Glomerular endothelial cell (primary cell): ENCODE measurements around the gene GRIK3. TPM values are rescaled to one million over a fixed set of nuclear protein-coding genes. Genes with fewer than 3 reads are reported as not detected.

Experiments used
- DNase-seq: peaks from one replicate; pipeline ENCODE4 v3.0.0-alpha.2; 2011; ENCODE audit warnings: low read depth, low spot score; ENCODE audit errors: extremely low read depth
- total RNA-seq: library from RNA; depleted of rRNA; stranded (reverse); fragments of >200 nt; gene quantifications from 2 replicates; pipeline ENCODE4 v1.2.3, GENCODE V29; 2015

GRIK3 gene
- total RNA-seq, 1 donor from 2014 or later: not detected

DNA sequence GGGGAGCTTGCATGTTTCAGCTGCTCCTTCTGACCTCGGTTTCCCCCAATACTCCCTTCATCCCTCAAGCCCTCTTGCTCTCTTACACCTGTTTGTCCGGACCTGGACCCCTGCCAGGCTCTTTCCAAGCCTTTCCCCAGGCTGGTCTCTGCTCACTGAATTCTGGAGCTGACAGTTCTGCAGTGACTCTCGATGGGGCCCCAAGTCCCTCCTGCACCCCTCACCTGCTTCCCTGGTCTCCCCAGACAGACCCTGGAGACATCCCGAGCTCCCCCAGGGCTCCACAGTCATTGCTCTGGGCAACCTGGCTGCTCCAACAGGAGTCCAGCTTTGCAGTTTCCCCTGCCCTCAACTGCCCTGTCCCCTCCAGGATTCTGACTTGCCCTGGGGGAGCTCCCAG lies 198.6 kb downstream of the GRIK3 start:
- DNase-seq: no peak

GRCh38 chr1:36835017-36835695 lies 199.2 kb downstream of the GRIK3 start:
- DNase-seq: no peak

GRCh38 chr1:36834586-36834985 lies 199.7 kb downstream of the GRIK3 start:
- DNase-seq: no peak

DNA sequence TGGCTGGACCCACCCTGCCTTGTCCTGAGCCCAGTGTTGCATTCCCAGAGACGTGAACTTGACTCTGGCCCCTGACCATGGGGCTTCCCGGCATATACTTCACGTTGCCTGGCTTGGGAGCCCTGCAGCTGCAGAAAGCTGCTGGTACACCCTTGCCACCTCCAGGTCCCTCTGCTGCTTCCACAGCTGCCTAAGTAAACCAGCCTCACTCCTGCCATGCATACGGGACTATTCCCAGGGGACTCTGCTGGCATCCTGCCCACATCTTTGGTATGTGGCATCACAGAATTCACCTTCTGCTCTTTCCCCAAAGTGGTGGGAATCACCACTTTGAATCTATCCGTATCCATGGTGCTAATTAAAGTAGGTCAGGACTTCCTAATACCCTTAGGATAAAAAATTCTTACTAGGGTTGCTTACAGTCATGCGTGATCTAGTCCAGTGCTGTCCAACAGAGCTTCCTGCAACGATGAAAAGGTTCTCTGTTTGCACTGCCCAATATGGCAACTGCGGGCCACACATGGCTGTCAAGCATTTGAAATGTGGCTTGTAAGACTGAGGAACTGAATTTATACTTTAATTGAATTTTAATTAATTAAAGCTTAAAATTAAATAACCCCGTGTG lies 203.0 kb downstream of the GRIK3 start:
- DNase-seq: no peak

- DNase-seq: no peak
Observed at GRCh38 chr1:36829961-36830360, 204.4 kb downstream of the GRIK3 start.

DNA sequence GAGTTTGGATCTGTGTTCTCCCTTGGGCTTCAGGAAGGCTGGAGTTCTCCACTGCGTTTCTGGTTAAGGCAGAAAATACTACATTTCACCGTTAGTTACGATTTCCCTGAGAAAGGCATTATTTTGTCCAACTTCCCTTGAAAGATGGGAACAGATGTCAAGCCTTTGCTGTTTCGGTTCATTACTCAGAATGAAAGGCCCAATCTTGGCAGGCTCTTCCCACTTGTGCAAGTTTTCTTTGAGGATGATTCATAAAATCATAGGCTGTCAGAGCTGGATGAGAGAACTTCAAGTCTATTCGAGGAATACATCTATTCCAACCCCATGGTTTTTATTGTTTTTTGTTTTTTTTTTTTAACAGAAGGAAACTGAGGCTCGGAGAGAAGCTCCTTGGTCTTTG lies 205.2 kb downstream of the GRIK3 start:
- no peak for DNase-seq

DNA sequence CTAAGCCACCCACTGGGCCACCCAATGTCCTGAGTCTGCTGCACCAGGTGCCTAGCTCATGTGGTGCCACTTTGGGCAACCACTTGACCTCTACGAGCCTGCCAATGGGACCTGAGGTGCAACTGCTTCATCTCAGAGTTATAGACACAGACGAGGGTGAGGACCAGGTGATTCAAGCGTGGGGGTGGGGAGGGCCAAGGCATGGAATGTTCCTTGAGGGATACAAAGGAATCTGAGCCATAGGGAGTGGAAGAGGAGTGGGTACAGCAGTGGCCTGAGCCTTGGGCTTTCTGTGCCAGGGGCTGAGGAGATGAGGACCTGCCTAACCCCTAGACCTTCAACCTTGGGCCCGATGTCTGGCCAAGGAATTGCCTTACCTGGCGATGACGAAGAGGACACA lies 209.1 kb downstream of the GRIK3 start:
- DNase-seq: no peak

- no peak for DNase-seq
Observed at GRCh38 chr1:36824390-36824861, 209.9 kb downstream of the GRIK3 start.

- DNase-seq: no peak
Observed at GRCh38 chr1:36822648-36823047, 211.7 kb downstream of the GRIK3 start.

DNA sequence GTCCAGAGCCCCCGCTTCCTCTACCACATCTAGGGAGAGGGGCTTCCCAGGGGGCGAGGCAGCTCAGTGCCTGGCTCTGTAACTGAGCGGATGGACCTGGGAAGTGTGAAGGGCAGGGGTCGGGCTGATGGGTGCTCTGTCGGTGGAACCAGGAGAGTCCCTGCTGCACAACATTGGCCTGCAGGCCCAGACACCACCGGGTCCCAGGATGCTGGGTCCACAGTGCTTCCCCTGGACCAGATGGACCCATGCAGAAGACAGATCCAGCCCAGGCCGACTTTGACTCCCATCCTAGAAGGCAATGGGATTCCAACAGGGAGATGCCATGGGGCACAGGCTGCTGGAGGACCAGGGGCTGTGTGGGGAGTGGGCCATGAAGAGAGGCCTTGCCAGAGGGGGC lies 212.9 kb downstream of the GRIK3 start:
- no peak for DNase-seq

DNA sequence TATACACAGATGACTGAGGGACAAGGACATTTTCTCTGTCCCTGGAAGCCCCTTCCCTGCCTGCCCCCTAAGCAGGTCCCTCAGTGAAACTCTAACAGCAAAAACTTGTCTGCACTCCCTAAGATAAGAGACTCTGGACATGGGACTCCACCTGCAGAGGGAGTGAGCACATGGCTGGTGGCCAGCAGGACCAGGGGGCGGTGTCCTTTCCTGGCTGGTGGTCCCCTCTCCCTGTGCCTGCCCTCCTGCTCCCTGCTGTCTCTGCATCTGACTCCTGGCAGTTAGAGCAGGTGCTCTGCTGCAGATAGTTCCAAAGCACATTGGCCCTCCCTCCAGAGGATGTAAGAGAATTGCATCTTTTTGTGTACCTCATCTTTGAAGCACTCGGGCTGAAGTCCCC lies 215.5 kb downstream of the GRIK3 start:
- no peak for DNase-seq

- no peak for DNase-seq
Observed at GRCh38 chr1:36816348-36816747, 218.0 kb downstream of the GRIK3 start.

GRCh38 chr1:36814774-36815173 lies 219.5 kb downstream of the GRIK3 start:
- DNase-seq: no peak

DNA sequence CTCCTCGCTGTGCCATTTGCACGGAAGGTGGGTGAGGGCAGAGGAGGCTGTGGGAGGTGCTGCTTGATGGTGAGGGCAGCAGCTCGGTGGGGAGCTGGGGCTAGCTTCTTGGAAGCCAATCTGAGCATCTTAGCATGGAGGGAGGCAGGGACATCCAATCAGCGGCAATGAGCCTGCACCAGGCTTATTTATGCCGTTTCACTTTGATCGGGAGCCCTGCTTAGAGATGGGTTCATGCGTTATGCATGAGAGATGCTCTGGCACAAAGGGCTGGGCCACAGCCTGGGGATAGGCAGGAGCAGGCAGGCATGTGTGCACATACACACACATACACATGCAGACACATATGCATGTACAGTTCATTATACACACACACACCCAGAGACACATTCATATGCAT lies 220.2 kb downstream of the GRIK3 start:
- DNase-seq: no peak

- no peak for DNase-seq
Observed at GRCh38 chr1:36807262-36807661, 227.1 kb downstream of the GRIK3 start.

- DNase-seq: peak; percentile 41
Observed at GRCh38 chr1:36805979-36806640, 228.2 kb downstream of the GRIK3 start.

DNA sequence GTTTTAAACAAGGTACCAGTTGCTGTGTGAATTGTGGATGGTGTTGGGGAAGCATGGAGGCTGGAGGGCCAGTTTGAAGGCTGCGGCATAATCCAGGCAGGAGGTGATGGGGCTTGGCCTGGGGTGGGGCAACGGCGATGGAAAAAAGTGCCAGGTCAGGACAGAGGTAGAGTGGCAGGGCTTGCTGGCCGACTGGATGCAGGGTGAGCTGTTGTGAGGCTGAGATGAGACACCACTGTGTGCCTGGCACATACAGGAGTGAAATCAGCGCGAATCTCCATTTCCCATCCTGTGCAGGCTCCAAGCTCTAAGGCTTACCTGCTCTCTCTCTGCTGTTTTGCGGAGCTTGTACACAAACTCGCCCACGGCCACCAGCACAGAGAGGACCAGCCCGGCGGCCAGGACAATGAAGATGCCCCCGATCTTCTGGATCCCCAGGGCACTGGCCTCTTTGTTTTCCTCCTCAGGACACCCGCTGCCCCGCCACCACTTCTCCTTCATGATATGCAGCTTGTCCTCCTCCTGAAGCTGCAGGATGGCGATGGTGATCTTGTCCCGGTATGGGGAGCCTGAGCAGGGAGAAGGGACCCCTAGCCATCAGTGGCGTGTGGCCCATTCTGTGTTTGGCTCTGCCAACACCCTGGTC lies 229.5 kb downstream of the GRIK3 start:
- no peak for DNase-seq

GRCh38 chr1:36803868-36804570 lies 230.3 kb downstream of the GRIK3 start:
- DNase-seq: no peak

GRCh38 chr1:36802018-36802417 lies 232.3 kb downstream of the GRIK3 start:
- no peak for DNase-seq

DNA sequence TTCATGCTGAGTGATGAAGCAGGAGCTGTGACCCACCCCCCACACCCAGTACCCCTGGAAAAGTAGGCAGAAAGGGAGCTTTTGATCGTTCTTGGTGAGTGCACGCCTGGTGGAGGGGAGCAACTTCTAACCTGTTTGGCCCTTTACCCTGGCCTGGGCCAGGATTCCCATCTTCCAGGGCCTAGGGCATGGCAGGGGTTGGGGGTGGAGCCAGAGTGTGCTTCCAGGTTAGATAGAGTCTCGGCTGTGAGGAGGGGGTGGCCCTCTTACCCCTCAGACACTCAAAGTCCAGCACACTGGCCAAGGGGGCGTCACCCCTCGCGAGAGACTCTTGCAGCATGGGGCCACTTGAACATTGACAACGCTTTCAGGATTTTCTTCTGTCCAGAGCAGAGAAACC lies 236.6 kb downstream of the GRIK3 start:
- no peak for DNase-seq

DNA sequence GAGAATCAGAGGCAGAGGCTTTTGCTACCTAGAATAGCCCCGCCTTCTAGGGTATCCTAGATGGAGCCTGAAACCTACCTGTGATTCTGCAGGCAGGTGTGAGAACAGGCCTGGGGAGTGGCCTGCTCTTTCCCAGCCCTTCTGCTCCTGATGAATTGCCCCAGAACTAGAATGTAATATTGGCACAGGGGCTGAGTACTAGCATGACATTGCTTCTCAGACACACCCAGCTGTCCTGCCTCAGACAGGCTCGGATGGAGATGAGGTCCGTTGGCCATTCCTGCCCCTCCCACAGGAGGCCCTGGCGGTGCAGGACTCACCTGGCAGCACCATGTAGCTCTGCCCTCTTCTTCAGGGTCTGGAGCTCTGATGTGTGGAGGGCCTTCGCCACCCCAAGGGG lies 237.6 kb downstream of the GRIK3 start:
- DNase-seq: no peak
